Stimulated activated CD4-positive, alpha-beta T cell treated with anti-CD3 and anti-CD28 coated beads, Interleukin-15, amount 100 ng/mL, for 48 hours (primary cell): ENCODE results near the gene SNUPN.
"Not testable (repeated sequence)": the region's sequence is repeated elsewhere in the genome, so short reads cannot be mapped to it uniquely, and the experiment has no call there.

Source experiments
- DNase-seq, 2 donors: peaks; one replicate each; pipeline ENCODE4 v3.0.0-alpha.2; 2020; ENCODE audit warnings: low read depth in 2 of 2

The SNUPN gene

GRCh38 chr15:75637245-75638009 lies 11.9 kb upstream of the SNUPN start:
- DNase-seq: no peak

- DNase-seq: no peak
These were observed 10.5 kb upstream of the SNUPN start for GRCh38 chr15:75636026-75636425.

GRCh38 chr15:75633922-75634321 lies 8.4 kb upstream of the SNUPN start:
- DNase-seq: not testable (repeated sequence)

GRCh38 chr15:75631935-75632334 lies 6.4 kb upstream of the SNUPN start:
- no peak for DNase-seq

- DNase-seq: no peak
These were observed 3.0 kb downstream of the SNUPN start for GRCh38 chr15:75622505-75622904.

GRCh38 chr15:75620841-75621391 lies 4.6 kb downstream of the SNUPN start:
- no peak for DNase-seq

GRCh38 chr15:75620058-75620820 lies 5.3 kb downstream of the SNUPN start:
- no peak for DNase-seq

- no peak for DNase-seq
These were observed 8.8 kb downstream of the SNUPN start for GRCh38 chr15:75616766-75617165.

GRCh38 chr15:75606711-75607699 lies 18.5 kb downstream of the SNUPN start:
- no peak for DNase-seq

- no peak for DNase-seq
These were observed 19.5 kb downstream of the SNUPN start for GRCh38 chr15:75606026-75606425.

- no peak for DNase-seq
These were observed 26.1 kb downstream of the SNUPN start for GRCh38 chr15:75599401-75599800.

GRCh38 chr15:75598361-75598760 lies 27.2 kb downstream of the SNUPN start:
- no peak for DNase-seq

- DNase-seq: no peak
These were observed 27.7 kb downstream of the SNUPN start for GRCh38 chr15:75597667-75598341.

GRCh38 chr15:75596703-75597345 lies 28.7 kb downstream of the SNUPN start:
- no peak for DNase-seq

GRCh38 chr15:75594276-75594675 lies 31.2 kb downstream of the SNUPN start:
- no peak for DNase-seq

- DNase-seq: no peak
These were observed 33.7 kb downstream of the SNUPN start for GRCh38 chr15:75591655-75592364.

- no peak for DNase-seq
These were observed 35.3 kb downstream of the SNUPN start for GRCh38 chr15:75590239-75590638.

- DNase-seq: no peak
These were observed 36.5 kb downstream of the SNUPN start for GRCh38 chr15:75589071-75589470.

GRCh38 chr15:75586422-75586821 lies 39.1 kb downstream of the SNUPN start:
- not testable (repeated sequence) for DNase-seq

- DNase-seq: no peak
These were observed 41.4 kb downstream of the SNUPN start for GRCh38 chr15:75584121-75584520.
